ENCODE measurements around the gene EXOC2. TPM values are rescaled to one million over a fixed set of nuclear protein-coding genes. Genes with fewer than 3 reads are reported as not detected.

EXOC2 gene
- total RNA-seq, 1 donor from 2014 or later, result 29.8 TPM

GRCh38 chr6:710601-711571 lies 17.9 kb upstream of the EXOC2 start:
- TF ChIP-seq, protein P1, sequence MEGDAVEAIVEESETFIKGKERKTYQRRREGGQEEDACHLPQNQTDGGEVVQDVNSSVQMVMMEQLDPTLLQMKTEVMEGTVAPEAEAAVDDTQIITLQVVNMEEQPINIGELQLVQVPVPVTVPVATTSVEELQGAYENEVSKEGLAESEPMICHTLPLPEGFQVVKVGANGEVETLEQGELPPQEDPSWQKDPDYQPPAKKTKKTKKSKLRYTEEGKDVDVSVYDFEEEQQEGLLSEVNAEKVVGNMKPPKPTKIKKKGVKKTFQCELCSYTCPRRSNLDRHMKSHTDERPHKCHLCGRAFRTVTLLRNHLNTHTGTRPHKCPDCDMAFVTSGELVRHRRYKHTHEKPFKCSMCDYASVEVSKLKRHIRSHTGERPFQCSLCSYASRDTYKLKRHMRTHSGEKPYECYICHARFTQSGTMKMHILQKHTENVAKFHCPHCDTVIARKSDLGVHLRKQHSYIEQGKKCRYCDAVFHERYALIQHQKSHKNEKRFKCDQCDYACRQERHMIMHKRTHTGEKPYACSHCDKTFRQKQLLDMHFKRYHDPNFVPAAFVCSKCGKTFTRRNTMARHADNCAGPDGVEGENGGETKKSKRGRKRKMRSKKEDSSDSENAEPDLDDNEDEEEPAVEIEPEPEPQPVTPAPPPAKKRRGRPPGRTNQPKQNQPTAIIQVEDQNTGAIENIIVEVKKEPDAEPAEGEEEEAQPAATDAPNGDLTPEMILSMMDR (IDR thresholded peaks at IDR 0.05), result no peak
- Mint-ChIP-seq H3K27ac (peak overlapping the region; percentile 97), H3K36me3 (ENCODE audit: low read depth) (peaks cover 6% of the 10 kb centered on the region), H3K9me3 (no peaks in the 10 kb centered on the region), H3K4me1 (peaks cover 17% of the 10 kb centered on the region), H3K4me3 (peak overlapping the region; percentile 96), H3K27me3 (peaks cover 4% of the 10 kb centered on the region)
- CTCF ChIA-PET, result interaction anchor here (1.0 to 2.2 kb wide), 3 partner anchors 8 to 12 kb away, joined by 5 to 12 read pairs (median 6); no protein-coding TSS in a partner anchor
- DNase-seq, result peak; percentile 55
- POLR2A ChIA-PET, result interaction anchor here (0.8 to 1.8 kb wide), 2 partner anchors 10 to 18 kb away, joined by 3 to 22 read pairs; partner anchors contain the start of gene EXOC2
- intact Hi-C loops (cut with micrococcal nuclease), result loop anchor here (1.0 to 10.0 kb wide), 4 partner anchors 18 to 486 kb away; partner anchors contain the start of gene EXOC2
- peak; percentile 85 for ATAC-seq (ENCODE audit: low read depth)

DNA sequence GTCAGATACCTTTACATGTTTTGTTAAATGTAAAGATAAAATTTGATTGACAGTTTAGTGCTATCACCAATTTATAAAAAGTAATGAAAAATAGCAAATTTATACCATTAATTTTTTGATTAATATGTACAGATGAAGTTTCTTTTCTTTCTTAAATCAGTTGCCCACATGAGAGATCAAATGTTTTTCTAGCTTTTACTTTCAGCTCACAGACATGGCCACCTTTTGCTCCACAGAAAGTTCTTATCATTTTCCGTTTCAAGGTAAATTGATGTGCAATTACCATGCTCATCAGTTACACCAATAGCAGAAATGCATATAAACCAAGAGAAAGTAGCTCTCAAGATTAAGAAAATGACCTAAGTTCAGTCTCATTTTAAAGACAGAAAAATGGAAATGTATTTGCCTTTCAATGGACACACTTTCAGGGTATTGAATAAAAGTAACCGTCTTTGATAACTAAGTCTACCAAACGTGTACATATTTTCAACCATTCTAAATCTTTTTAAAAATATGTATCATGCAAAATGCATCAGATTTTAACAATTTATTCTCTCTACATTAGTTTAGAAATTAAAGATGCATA lies 16.6 kb upstream of the EXOC2 start:
- H3K9me3 Mint-ChIP-seq, result no peaks in the 10 kb centered on the region
- POLR2A ChIA-PET, result interaction anchor here (1.1 to 1.9 kb wide), 2 partner anchors 8 to 17 kb away, joined by 3 to 6 read pairs; partner anchors contain the start of gene EXOC2
- H3K4me1 Mint-ChIP-seq, result peaks cover 17% of the 10 kb centered on the region
- TF ChIP-seq, protein P1 (IDR thresholded peaks at IDR 0.05), result no peak
- peaks cover 6% of the 10 kb centered on the region for H3K36me3 Mint-ChIP-seq (ENCODE audit: low read depth)
- peak overlapping the region; percentile 52 for H3K4me3 Mint-ChIP-seq
- intact Hi-C loops (cut with micrococcal nuclease), result loop anchor here (2.0 to 10.0 kb wide), 3 partner anchors 82 to 485 kb away; no protein-coding TSS in a partner anchor
- H3K27me3 Mint-ChIP-seq, result peaks cover 4% of the 10 kb centered on the region
- H3K27ac Mint-ChIP-seq, result no peak overlapping the region
- no peak for DNase-seq
- CTCF ChIA-PET, result interaction anchor here (0.6 kb wide), 1 partner anchor 17 kb away, joined by 3 read pairs; the partner anchor contains the start of gene EXOC2
- ATAC-seq (ENCODE audit: low read depth), result no peak

- Mint-ChIP-seq H3K4me1 (peaks cover 17% of the 10 kb centered on the region), H3K4me3 (no peak overlapping the region), H3K36me3 (ENCODE audit: low read depth) (peaks cover 6% of the 10 kb centered on the region), H3K27me3 (peaks cover 4% of the 10 kb centered on the region), H3K9me3 (no peaks in the 10 kb centered on the region), H3K27ac (no peak overlapping the region)
- intact Hi-C loops (cut with micrococcal nuclease), result no loop called here
- ChIA-PET POLR2A (interaction anchor here (1.9 kb wide), 1 partner anchor 15 kb away, joined by 6 read pairs; the partner anchor contains the start of gene EXOC2), CTCF (no interaction called here)
- DNase-seq (no peak), ATAC-seq (ENCODE audit: low read depth) (no peak)
- TF ChIP-seq, protein P1 (IDR thresholded peaks at IDR 0.05), result no peak
Measured at GRCh38 chr6:708237-708598, 15.3 kb upstream of the EXOC2 start.

- TF ChIP-seq, protein P1 (IDR thresholded peaks at IDR 0.05), result no peak
- peaks cover 6% of the 10 kb centered on the region for H3K36me3 Mint-ChIP-seq (ENCODE audit: low read depth)
- H3K27ac Mint-ChIP-seq, result no peak overlapping the region
- no peak overlapping the region for H3K4me3 Mint-ChIP-seq
- no peak for ATAC-seq (ENCODE audit: low read depth)
- no peaks in the 10 kb centered on the region for H3K9me3 Mint-ChIP-seq
- intact Hi-C loops (cut with micrococcal nuclease), result no loop called here
- peaks cover 17% of the 10 kb centered on the region for H3K4me1 Mint-ChIP-seq
- POLR2A ChIA-PET, result no interaction called here
- CTCF ChIA-PET, result interaction anchor here (0.6 kb wide), 1 partner anchor 67 kb away, joined by 3 read pairs; no protein-coding TSS in a partner anchor
- peaks cover 4% of the 10 kb centered on the region for H3K27me3 Mint-ChIP-seq
- no peak for DNase-seq
Measured at GRCh38 chr6:707576-708236, 14.8 kb upstream of the EXOC2 start.
